NK-92 (cell line): Measurements from ENCODE around the gene ITGB3BP.
"Not testable (repeated sequence)": the region's sequence is repeated elsewhere in the genome, so short reads cannot be mapped to it uniquely, and the experiment has no call there.

Source experiments
- DNase-seq: peaks from one replicate; lab custom pipeline; 2025; ENCODE audit not compliant: unreplicated experiment; lab: John Stamatoyannopoulos, UW

Gene ITGB3BP

DNA sequence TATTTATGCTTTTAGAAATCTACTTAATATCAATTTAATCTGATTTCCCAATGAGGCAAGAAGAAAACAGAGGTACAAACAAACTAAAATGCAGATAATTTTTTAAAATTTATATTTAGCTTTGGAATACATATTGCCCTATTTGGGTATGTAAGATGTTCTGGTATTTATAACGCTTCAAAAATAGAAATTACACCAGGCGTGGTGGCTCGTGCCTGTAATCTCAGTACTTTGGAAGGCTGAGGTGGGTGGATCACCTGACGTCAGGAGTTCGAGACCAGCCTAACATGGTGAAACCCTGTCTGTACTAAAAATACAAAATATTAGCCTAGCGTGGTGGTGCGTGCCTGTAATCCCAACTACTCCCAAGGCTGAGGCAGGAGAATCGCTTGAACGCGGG lies 13.3 kb downstream of the ITGB3BP start:
- DNase-seq = no peak

GRCh38 chr1:63506782-63507181 lies 16.2 kb downstream of the ITGB3BP start:
- no peak for DNase-seq

DNA sequence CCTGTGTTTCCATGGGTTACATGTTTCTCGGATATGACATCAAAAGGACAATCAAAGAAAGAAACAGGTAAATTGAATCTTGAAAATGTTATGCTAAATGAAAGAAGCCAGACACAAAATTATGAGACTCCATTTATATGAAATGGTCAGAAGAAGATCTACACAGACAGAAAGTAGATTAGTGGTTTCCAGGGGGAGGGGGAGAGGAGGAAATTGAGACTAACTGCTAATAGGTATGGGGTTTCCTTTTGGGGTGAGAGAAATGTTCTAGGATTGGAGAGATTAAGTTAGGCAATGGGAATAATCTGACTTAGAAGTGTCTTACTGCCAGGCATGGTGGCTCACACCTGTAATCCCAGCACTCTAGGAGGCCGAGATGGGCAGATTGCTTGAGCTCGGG lies 21.8 kb downstream of the ITGB3BP start:
- no peak for DNase-seq

DNA sequence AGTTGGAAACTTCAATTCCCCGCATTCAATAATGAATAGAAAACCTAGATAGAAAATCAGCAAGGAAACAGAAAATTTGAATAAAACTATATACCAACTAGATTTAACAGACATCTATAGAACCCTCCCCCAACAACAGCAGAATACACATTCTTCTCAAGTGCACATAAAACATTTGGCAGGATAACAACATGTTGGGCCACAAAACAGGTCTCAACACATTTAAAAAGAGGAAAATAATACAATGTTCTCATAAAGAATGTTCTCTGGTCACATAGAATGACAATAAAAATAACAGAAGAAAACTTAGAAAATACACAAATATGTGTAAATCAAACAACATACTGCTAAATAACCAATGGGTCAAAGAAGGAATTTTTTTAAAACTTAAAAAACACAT lies 24.9 kb downstream of the ITGB3BP start:
- DNase-seq = no peak

- no peak for DNase-seq
These were observed 25.4 kb downstream of the ITGB3BP start for GRCh38 chr1:63497577-63497976.

- no peak for DNase-seq
These were observed 35.5 kb downstream of the ITGB3BP start for GRCh38 chr1:63487336-63488065.

DNA sequence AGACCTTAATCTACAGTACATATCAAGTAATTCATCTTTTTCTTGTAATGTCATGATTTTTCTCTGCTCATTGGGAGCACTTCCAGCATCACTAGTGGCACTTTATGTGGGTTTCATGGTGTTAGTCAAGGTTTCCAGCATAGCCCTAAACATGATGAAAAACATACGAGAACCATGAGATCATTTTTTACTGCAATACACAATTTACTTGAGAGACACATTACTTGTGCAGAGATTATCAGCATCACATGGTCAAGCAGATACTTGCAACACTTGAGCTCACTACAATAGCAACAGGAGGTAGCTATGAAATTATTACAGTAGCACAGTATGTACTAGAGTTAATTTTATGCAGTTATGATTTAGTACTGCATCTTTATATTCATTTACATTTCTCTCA lies 36.4 kb downstream of the ITGB3BP start:
- no peak for DNase-seq

- no peak for DNase-seq
These were observed 43.0 kb downstream of the ITGB3BP start for GRCh38 chr1:63480057-63480456.

- no peak for DNase-seq
These were observed 47.3 kb downstream of the ITGB3BP start for GRCh38 chr1:63475761-63476160.

DNA sequence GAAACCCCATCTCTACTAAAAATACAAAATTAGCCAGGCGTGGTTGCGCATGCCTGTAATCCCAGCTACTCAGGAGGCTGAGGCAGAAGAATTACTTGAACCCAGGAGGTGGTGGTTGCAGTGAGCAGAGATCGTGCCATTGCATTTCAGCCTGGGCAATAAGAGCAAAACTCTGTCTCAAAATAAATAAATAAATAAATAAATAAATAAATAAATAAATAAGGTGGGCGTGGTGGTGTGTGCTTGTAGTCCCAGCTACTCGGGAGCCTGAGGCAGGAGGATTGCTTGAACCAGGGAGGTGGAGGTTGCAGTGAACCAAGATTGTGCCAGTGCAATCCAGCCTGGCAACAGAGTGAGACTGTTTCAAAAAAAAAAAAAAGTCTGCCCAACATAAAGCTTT lies 54.3 kb downstream of the ITGB3BP start:
- DNase-seq = not testable (repeated sequence)

DNA sequence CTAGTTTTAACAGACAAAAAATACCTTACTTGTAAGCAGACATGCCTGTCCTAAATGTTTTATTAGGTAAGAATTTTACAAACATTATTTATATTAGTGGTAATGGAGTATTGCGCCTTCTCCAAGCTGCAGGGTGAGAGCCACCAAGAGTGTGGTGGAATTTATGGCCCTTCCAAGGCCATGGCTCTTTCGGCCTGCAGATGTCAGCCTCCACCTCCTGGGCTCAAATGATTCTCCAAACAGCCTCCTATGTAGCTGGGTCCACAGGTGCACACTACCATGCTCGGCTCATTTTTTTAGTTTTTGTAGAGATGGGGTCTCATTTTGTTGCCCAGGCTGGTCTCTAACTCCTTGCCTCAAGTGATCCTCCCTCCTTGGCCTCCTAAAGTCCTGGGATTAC lies 56.3 kb downstream of the ITGB3BP start:
- DNase-seq = no peak

- no peak for DNase-seq
These were observed 56.8 kb downstream of the ITGB3BP start for GRCh38 chr1:63466181-63466580.

- DNase-seq = no peak
These were observed 59.8 kb downstream of the ITGB3BP start for GRCh38 chr1:63463248-63463647.

DNA sequence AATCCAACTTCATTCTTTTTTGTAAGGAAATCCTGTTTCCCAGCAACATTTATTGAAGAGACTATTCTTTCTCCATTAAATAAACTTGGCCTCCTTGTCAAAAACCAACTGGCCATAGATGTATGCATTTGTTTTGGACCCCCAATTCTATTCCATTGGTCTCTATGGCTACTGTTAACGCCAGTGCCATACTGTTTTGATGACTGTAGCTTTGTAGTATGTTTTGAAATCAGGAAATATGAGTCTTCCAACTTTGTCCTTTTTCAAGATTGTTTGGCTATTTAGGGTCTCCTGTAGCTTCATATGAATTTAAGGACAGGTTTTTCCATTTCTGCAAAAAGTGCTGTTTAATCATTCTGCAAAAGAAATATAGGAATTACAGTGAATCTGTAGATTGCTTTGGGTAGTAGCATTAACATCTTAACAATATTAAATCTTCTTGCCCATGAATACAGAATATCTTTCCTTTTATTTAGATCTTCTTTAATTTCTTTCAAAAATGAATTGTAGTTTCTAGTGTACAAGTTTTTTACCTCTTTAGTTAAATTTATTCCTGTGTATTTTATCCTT lies 61.3 kb downstream of the ITGB3BP start:
- DNase-seq = no peak

DNA sequence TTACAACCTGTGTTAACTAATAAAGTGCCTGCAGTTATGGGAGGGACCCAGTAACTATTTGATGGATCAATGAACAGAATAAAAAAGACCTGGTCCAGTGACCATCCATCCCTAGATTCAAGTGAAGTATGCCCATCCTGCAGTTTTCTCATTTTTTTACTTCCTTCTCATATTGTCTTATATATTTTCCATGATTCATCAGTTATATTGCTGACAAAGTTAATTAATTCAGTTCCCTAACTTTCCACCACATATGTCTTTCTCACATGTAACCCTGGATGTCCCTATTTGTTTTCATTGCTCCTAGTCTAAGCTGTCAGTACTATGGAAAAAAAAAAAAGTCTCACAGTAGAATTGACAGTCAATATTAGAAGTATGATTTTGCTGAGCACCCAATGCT lies 64.3 kb downstream of the ITGB3BP start:
- no peak for DNase-seq

- DNase-seq = no peak
These were observed 68.8 kb downstream of the ITGB3BP start for GRCh38 chr1:63454269-63454668.

DNA sequence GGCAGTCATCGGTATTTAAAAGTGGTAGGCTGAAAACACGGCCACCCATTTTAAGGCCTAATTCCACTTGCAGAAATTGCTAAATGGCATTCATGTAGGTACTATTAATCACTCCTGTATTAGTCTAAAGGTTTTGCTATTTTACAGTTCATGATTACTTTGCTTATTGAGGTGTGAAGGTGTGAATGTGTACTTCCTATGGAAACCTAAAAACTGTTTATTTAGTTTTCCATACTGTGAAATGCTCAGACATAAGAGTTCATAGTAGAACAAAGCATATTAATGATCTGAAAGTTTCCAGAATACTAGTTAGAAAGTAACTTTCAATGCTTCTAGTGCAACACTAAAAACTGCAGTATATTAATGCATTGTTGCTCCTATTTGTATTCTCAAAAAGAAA lies 69.8 kb downstream of the ITGB3BP start:
- no peak for DNase-seq

- DNase-seq = no peak
These were observed 72.6 kb downstream of the ITGB3BP start for GRCh38 chr1:63450416-63450815.

DNA sequence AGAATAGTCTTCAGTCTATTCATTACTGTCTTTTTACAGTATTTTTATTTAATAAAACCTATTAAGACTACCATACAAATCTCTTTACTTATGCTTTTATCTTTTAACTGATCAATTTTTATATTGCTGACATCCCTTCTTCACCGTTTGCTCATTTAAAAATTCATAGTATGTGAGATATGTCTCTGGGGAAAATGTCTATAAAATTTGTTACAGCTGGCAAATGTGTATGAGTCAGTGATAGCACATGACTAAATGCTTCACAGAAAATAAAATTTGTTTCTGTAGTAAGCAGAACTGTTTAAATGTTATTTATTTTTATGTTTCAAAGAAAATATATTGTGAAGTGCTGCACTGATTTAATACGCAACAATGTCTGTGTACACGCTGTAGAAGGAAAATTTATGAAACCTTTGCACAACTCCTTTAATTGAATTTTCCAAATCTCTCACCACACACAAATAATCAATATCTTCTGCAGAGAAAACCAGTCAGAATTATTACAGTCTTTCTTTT lies 74.2 kb downstream of the ITGB3BP start:
- no peak for DNase-seq

DNA sequence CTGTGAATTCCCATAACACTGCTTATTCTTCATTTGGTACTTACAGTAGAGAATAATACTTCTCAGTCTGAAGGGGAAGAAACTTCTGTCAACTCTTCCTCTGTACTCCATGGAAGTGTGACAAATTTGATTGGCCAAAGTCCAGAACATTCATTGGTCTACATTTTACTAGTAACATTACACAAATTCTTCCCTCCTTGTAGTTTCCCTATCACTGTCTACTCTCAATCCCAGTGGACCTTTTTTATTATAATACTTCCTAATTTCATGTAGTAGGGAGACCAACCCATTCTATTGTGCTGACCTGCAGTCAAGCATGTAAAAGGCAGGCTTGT lies 80.9 kb downstream of the ITGB3BP start:
- no peak for DNase-seq

DNA sequence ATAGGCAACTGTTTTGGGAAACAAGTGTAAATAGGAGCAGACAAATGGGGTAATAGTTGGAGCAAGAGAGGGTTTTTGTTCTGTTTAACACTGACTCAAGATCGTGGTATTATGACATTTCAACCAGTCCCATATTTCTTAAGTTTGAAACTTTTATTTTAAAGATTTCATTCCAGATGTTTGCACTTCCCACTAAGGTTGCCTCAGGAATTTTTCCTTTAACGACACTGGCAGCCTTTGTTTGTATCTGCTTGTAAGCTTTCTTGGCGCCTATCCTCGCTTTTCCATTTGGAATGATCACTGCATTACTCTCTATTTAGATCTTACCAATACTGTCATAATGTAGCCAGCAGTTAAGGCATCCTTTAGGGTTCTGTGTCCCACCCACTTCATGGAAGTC lies 87.9 kb downstream of the ITGB3BP start:
- no peak for DNase-seq

- DNase-seq = no peak
These were observed 93.7 kb downstream of the ITGB3BP start for GRCh38 chr1:63429281-63429680.

GRCh38 chr1:63428815-63429214 lies 94.2 kb downstream of the ITGB3BP start:
- DNase-seq = no peak
